ENCODE data around the gene CNTN3. TPM values are rescaled to one million over a fixed set of nuclear protein-coding genes. Genes with fewer than 3 reads are reported as not detected.
A peak's percentile ranks its signal among the peaks of the same experiment; 100 is the strongest.

CNTN3 gene
- 0.09 and 0.18 TPM in 2 replicates for total RNA-seq
- 0.39 and 0.50 TPM in 2 replicates for polyA plus RNA-seq

DNA sequence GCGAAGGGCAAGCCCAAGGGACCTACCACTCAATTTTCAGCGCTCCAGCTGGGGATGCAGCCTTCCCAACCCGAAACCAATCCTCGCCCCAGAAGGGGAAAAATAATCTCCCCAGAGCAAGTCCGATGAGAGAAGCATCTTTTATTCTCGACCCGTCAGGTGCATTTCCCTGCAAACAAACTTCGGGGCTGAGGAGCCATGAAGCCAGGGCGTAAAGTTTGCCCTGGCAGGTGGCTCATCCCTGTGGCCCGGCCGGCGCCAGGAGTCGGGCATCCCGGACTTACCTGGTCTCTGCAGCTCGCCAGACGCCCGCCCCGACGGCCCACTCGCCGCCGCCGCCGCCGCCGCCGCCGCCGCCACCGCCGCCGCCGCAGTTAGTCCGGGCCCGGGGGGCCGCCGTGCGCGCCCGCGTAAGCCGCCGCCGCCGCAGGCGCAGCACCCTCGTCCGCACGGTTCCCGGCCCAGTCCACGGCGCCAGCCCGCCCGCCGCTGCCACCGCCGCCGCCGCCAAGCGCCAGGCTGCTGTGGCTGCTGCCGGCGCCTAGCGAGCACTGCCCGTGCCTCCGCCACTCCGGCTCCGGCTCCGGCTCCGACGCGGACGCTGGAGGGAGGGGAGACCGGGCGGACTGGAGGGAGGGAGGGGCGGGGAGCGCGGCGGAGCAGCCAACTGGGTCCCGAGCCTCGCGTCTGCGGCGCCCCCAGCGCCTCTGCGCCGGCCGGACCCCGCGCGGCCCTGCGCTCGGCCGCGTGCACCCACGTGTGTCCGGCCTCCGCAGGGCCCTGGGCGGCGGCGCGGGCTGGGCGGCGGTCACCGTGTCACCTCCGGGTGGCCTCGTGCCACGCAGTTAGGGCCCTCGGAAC lies at the start of gene CNTN3:
CNTN3 (minus strand) TSS at position 553 of the 861 bp plus-strand sequence. CDS start 93,547 bp downstream, outside the sequence.
- peak; percentile 34 to 81 for DNase-seq (ENCODE audit: low read depth in 1 of 2, low spot score in 1 of 2)
- H3K4me1 ChIP-seq (ENCODE audit: low read depth): no peaks in the 10 kb centered on the region
- H3K36me3 ChIP-seq: no peaks in the 10 kb centered on the region
- H3K4me3 ChIP-seq: peak within 1 kb of the TSS; percentile 28
- no peak for TF ChIP-seq CTCF (IDR thresholded peaks at IDR 0.05; ENCODE audit: low read depth, low read length)
- no peaks in the 10 kb centered on the region for H3K9me3 ChIP-seq (ENCODE audit: low read depth)
- H3K27ac ChIP-seq: no peak within 1 kb of the TSS
- peaks cover 97% of the 10 kb centered on the region for H3K27me3 ChIP-seq

- no peak overlapping the region for H3K4me3 ChIP-seq
- no peak for TF ChIP-seq CTCF (IDR thresholded peaks at IDR 0.05; ENCODE audit: low read depth, low read length)
- DNase-seq (ENCODE audit: low read depth in 1 of 2, low spot score in 1 of 2): no peak
- H3K4me1 ChIP-seq (ENCODE audit: low read depth): no peaks in the 10 kb centered on the region
- no peaks in the 10 kb centered on the region for H3K27me3 ChIP-seq
- no peak overlapping the region for H3K27ac ChIP-seq
- H3K36me3 ChIP-seq: no peaks in the 10 kb centered on the region
- H3K9me3 ChIP-seq (ENCODE audit: low read depth): no peaks in the 10 kb centered on the region
Measured at GRCh38 chr3:74663178-74663577, 48.7 kb upstream of the CNTN3 start.

DNA sequence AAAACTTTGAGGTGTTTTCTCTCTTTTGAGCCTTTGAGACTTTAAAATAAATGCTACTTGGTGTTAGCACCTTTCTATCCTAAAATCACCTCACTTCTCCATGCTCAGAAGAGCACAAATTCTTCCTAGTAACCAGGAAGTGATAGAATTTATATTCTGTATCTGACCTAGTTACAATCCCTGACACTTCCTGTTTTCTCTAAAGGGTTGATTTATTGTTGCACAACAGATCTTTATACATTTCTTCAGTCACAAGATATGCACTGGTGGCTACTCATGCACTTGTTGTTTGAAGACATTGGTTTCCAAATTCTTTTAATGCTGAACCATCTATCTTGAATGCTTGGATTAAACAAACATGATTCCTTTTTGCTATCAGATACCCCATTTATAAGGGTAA lies 47.2 kb upstream of the CNTN3 start:
- Histone ChIP-seq H3K27me3 (no peaks in the 10 kb centered on the region), H3K9me3 (ENCODE audit: low read depth) (no peaks in the 10 kb centered on the region), H3K4me1 (ENCODE audit: low read depth) (no peaks in the 10 kb centered on the region), H3K36me3 (no peaks in the 10 kb centered on the region), H3K27ac (no peak overlapping the region), H3K4me3 (no peak overlapping the region)
- no peak for TF ChIP-seq CTCF (IDR thresholded peaks at IDR 0.05; ENCODE audit: low read depth, low read length)
- no peak for DNase-seq (ENCODE audit: low read depth in 1 of 2, low spot score in 1 of 2)

DNA sequence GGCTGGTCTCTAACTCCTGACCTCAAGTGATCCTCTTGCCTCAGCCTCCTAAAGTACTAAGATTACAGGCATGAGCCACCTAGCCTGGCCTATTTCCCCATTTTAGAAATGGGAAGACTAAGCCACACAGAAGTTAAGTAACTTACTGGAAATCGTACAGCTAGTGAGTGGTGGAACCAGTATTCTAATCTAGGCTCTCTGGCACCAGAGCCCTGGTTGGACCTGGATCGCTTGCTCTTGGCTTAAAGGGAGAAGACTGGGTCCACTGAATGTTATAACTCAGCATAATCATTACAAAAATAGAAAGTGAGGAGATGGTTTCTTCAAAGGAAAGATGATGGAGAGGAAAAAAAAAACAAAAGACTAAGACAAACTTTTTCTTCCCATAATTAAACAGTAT lies 37.4 kb upstream of the CNTN3 start:
- no peak for TF ChIP-seq CTCF (IDR thresholded peaks at IDR 0.05; ENCODE audit: low read depth, low read length)
- no peak for DNase-seq (ENCODE audit: low read depth in 1 of 2, low spot score in 1 of 2)

DNA sequence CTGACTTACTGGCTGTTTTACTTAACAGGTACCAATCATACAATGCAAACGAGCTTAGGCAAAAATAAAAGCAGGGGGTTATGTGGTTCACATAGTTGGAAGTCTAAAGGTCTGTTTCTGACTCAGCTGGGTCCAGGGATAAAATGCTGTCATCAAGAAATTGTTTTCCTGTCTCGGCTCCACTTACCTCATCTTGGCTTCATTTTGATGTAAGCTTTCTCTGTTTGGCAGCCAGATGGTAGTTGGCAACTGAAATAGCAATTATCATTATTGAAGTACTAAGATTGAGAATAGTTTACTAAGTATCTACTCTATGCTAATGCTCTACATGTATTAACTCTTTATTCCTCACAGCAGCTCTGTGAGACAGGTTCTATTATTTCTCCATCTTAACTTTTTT lies 36.8 kb upstream of the CNTN3 start:
- H3K4me1 ChIP-seq (ENCODE audit: low read depth): no peaks in the 10 kb centered on the region
- no peak for TF ChIP-seq CTCF (IDR thresholded peaks at IDR 0.05; ENCODE audit: low read depth, low read length)
- H3K27ac ChIP-seq: no peak overlapping the region
- H3K4me3 ChIP-seq: no peak overlapping the region
- H3K9me3 ChIP-seq (ENCODE audit: low read depth): no peaks in the 10 kb centered on the region
- no peaks in the 10 kb centered on the region for H3K36me3 ChIP-seq
- no peaks in the 10 kb centered on the region for H3K27me3 ChIP-seq
- peak in 1 of 2 donors; percentile 36 for DNase-seq (ENCODE audit: low read depth in 1 of 2, low spot score in 1 of 2)

More for the DNA sequence above, 37.4 kb upstream of the CNTN3 start:
- H3K27me3 ChIP-seq: no peaks in the 10 kb centered on the region
- no peaks in the 10 kb centered on the region for H3K4me1 ChIP-seq (ENCODE audit: low read depth)
- H3K4me3 ChIP-seq: no peak overlapping the region
- no peaks in the 10 kb centered on the region for H3K36me3 ChIP-seq
- no peak overlapping the region for H3K27ac ChIP-seq
- no peaks in the 10 kb centered on the region for H3K9me3 ChIP-seq (ENCODE audit: low read depth)

Data from cardiac muscle cell (in vitro differentiated cells and primary cell).